Breast epithelium (tissue), 3 donors: ENCODE results near the gene NR2F1.

Experiments
- CTCF ChIP-seq, 3 donors: fragments of 450-650 bp; IDR thresholded peaks; one replicate each; pipeline ENCODE4 v1.5.1; 2016 to 2017; ENCODE audit warnings: antibody characterized with exemption in 3 of 3, mild to moderate bottlenecking in 3 of 3, moderate library complexity in 3 of 3
- POLR2A ChIP-seq: fragments of 450-650 bp; IDR thresholded peaks from one replicate; pipeline ENCODE4 v1.6.1; 2016; ENCODE audit warnings: antibody characterized with exemption, mild to moderate bottlenecking, moderate library complexity
- POLR2AphosphoS5 ChIP-seq, 3 donors: sonication (generic); formaldehyde crosslinking; IDR thresholded peaks; one replicate each; pipeline ENCODE4 v1.6.1; 2017; ENCODE audit warnings: antibody characterized with exemption in 3 of 3

GRCh38 chr5:93604644-93605515 is 21.9 kb downstream of the NR2F1 start:
- TF ChIP-seq CTCF (IDR thresholded peaks at IDR 0.05), result no peak
- no peak for TF ChIP-seq POLR2A
- no peak for TF ChIP-seq POLR2AphosphoS5 (IDR thresholded peaks at IDR 0.05)
